Activated CD4-positive, alpha-beta T cell treated with anti-CD3 and anti-CD28 coated beads, Interleukin-2, amount 50 U/mL, for 16 hours (primary cell): Measurements from ENCODE around the gene FFAR3.

ENCODE experiments used
- DNase-seq: peaks from one replicate; pipeline ENCODE4 v3.0.0-alpha.2; 2020

Gene FFAR3

DNA sequence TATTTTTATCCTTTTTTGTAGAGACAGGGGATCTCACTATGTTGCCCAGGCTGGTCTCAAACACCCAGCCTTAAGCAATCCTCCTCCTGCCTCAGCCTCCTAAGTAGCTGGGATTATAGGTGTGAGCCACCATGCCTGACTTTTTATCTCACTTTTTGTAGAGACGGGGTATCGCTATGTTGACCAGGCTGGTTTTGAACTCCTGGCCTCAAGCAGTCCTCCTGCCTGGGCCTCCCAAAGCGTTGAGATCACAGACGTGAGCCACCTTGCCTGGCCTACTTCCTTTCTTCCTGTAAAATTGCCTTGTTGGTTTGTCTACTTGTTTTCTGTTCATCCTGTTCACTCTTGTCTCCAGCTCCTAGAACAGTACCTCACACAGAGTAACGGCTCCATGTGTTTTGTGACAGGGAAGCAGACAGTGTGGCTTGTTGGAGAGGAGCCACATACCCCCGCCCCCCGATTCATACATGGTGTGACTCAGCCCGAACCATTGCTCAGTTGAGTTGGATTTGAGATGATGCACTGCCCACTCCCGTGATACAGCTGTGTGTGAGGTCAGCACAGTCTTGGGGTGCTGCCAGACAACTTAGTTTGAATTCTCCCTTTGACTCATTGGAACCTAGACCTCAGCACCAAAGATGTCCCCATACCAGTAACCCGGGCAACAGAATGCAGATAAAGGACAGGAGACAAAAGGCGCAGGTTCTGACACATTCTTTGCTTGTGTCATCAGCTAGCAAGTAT, 46.8 kb downstream of the FFAR3 start:
- DNase-seq = peak; percentile 69

DNA sequence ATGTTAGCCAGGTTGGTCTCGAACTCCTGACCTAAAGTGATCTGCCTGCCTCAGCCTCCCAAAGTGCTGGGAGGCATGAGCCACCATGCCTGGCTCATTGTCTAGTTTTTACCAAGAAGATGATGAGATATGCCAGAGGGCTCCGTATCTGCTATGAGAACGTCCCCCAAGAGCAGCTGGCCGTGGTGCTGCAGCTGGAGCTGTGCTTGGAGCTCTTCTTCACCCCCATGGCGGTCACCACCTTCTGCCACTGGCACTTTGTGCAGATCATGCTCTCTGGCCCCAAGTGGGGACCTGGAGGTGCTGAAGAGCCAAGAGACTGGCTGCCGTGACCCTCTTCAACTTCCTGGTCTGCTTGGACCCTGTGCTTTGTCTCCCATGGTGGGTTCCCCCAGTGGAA, 49.4 kb downstream of the FFAR3 start:
- DNase-seq = no peak

DNA sequence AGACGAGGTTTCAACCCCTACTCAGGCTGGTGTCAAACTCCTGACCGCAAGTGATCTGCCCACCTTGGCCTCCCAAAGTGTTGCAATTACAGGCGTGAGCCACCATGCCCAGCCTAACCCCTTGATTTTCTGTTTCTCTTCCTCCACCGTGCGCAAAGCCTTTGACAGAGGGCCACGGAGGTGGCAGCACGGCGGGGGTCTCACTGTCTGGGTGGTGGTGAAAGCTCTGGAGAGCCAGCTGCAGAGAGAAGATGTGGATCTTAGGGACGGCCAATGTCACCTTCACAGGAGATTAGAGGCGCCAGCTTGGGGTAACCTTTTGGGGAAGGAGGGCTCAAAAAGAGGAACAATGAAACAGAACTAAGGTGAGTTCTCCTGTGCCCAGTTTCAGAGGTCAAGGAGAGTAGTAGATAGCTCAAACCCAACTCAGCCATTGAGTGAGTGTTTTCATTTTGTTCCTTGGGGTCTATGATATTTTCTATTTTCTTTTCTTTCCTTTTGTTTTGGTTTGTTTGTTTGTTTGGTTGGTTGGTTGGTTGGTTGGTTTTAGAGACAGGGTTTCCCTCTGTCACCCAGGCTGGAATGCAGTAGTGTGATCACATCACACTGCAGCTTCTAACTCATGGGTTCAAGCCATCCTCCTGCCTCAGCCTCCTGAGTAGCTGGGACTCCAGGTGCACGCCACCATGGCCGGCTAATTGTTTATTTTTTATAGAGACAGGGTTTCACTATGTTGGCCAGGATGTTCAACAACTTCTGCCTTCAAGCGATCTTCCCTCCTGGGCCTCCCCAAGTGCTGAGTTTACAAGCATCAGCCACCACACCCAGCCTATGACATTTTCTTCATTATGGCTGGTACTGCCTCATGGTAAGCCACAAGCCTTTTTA, 50.3 kb downstream of the FFAR3 start:
- no peak for DNase-seq

- DNase-seq = no peak
Observed at GRCh38 chr19:35409191-35409590, 50.9 kb downstream of the FFAR3 start.
